Neural cell (in vitro differentiated cells): ENCODE measurements around the gene LRMDA. TPM values are rescaled to one million over a fixed set of nuclear protein-coding genes. Genes with fewer than 3 reads are reported as not detected.

Experiments used
- H2AFZ ChIP-seq: fragments of 200-600, 300-800 bp; sonication (generic), shearing (Covaris generic); 2 replicates; pipeline ENCODE4 v1.6.0; 2014; ENCODE audit warnings: low read depth, mild to moderate bottlenecking, antibody characterized with exemption, low read length, moderate library complexity
- H3F3A ChIP-seq: fragments of 200-600 bp; shearing (Covaris generic); 2 replicates; pipeline ENCODE4 v1.6.1; 2016; ENCODE audit warnings: mild to moderate bottlenecking, moderate library complexity, mixed read lengths, antibody characterized with exemption, low read length; ENCODE audit not compliant: insufficient read depth, poor library complexity, severe bottlenecking
- H3K27ac ChIP-seq: fragments of 200-600, 300-800 bp; sonication (generic), shearing (Covaris generic); 2 replicates; pipeline ENCODE4 v1.5.1; 2014; ENCODE audit warnings: mild to moderate bottlenecking, low read length, moderate library complexity
- H3K27me3 ChIP-seq: fragments of 300-800, 200-600 bp; sonication (generic), shearing (Covaris generic); 2 replicates; pipeline ENCODE4 v1.6.0; 2014; ENCODE audit warnings: mild to moderate bottlenecking, low read depth, low read length, moderate library complexity; ENCODE audit not compliant: insufficient read depth
- H3K36me3 ChIP-seq: fragments of 300-800, 200-600 bp; sonication (generic), shearing (Covaris generic); 2 replicates; pipeline ENCODE4 v1.5.1; 2014; ENCODE audit warnings: mild to moderate bottlenecking, antibody characterized with exemption, low read length, moderate library complexity; ENCODE audit not compliant: insufficient read depth
- H3K4me2 ChIP-seq: fragments of 300-800, 200-600 bp; sonication (generic), shearing (Covaris generic); 2 replicates; pipeline ENCODE4 v1.6.0; 2014; ENCODE audit warnings: mild to moderate bottlenecking, low read length
- H3K4me3 ChIP-seq: fragments of 300-800, 200-600 bp; sonication (generic), shearing (Covaris generic); 2 replicates; pipeline ENCODE4 v1.5.1; 2014; ENCODE audit warnings: mild to moderate bottlenecking, low read length, moderate library complexity
- H3K79me2 ChIP-seq: fragments of 200-600 bp; shearing (Covaris generic); replicated peaks from 2 replicates; pipeline ENCODE4 v1.6.0; 2014; ENCODE audit warnings: mild to moderate bottlenecking, low read length, moderate library complexity; ENCODE audit not compliant: insufficient read depth
- H3K9ac ChIP-seq: fragments of 300-800, 200-600 bp; sonication (generic), shearing (Covaris generic); 2 replicates; pipeline ENCODE4 v1.6.1; 2016; ENCODE audit warnings: mild to moderate bottlenecking, low read length, mixed read lengths
- H3K9me2 ChIP-seq: fragments of 200-600 bp; shearing (Covaris generic); 2 replicates; pipeline ENCODE4 v1.6.1; 2016; ENCODE audit warnings: mild to moderate bottlenecking, low read length, mixed read lengths; ENCODE audit not compliant: insufficient read depth
- H3K9me3 ChIP-seq: fragments of 200-600, 300-800 bp; sonication (generic), shearing (Covaris generic); 2 replicates; pipeline ENCODE4 v1.6.1; 2016; ENCODE audit warnings: mild to moderate bottlenecking, mixed run types, low read length, moderate library complexity, mixed read lengths
- H4K20me1 ChIP-seq: fragments of 200-600 bp; shearing (Covaris generic); 2 replicates; pipeline ENCODE4 v1.6.1; 2016; ENCODE audit warnings: mild to moderate bottlenecking, mixed run types; ENCODE audit not compliant: insufficient read depth
- EP300 ChIP-seq: fragments of 450-650 bp; conservative IDR thresholded peaks from 2 replicates; pipeline ENCODE4 v1.6.1; 2014; ENCODE audit warnings: antibody characterized with exemption, mild to moderate bottlenecking, moderate library complexity; ENCODE audit not compliant: poor library complexity, severe bottlenecking
- EZH2 ChIP-seq: fragments of 200-600, 300-800 bp; shearing (Covaris generic), sonication (generic); IDR thresholded peaks from 2 replicates; pipeline ENCODE4 v1.6.1; 2014; ENCODE audit warnings: antibody characterized with exemption, low read length, borderline replicate concordance, mild to moderate bottlenecking; ENCODE audit not compliant: insufficient read depth, poor library complexity, severe bottlenecking
- MXI1 ChIP-seq: fragments of 450-650 bp; conservative IDR thresholded peaks from 2 replicates; pipeline ENCODE4 v1.6.1; 2014; ENCODE audit warnings: antibody characterized with exemption, mild to moderate bottlenecking; ENCODE audit not compliant: poor library complexity, severe bottlenecking
- POLR2AphosphoS5 ChIP-seq: IDR thresholded peaks from 2 replicates; pipeline ENCODE4 v1.6.1; 2012
- RAD21 ChIP-seq: fragments of 450-650 bp; conservative IDR thresholded peaks from 2 replicates; pipeline ENCODE4 v1.6.1; 2014; ENCODE audit warnings: antibody characterized with exemption, mild to moderate bottlenecking, moderate library complexity
- TAF1 ChIP-seq: IDR thresholded peaks from 2 replicates; pipeline ENCODE4 v1.6.1; 2012; ENCODE audit warnings: low read depth
- polyA plus RNA-seq: library from polyadenylated mRNA; depleted of rRNA; stranded (reverse); fragments of >200 nt; gene quantifications from 2 replicates; pipeline ENCODE4 v1.2.3, GENCODE V29; 2014
- TF ChIP-seq, protein P1 (sequence below): fragments of 450-650 bp; IDR thresholded peaks from 2 replicates; pipeline ENCODE4 v1.5.1; 2014; ENCODE audit warnings: antibody characterized with exemption, mild to moderate bottlenecking, moderate library complexity; ENCODE audit not compliant: poor library complexity, severe bottlenecking
- TF ChIP-seq, protein P2 (sequence below): IDR thresholded peaks from 2 replicates; pipeline ENCODE4 v1.6.1; 2012; ENCODE audit warnings: borderline replicate concordance

The LRMDA gene
- polyA plus RNA-seq, 1 donor from 2014 or later = 5.6 TPM

DNA sequence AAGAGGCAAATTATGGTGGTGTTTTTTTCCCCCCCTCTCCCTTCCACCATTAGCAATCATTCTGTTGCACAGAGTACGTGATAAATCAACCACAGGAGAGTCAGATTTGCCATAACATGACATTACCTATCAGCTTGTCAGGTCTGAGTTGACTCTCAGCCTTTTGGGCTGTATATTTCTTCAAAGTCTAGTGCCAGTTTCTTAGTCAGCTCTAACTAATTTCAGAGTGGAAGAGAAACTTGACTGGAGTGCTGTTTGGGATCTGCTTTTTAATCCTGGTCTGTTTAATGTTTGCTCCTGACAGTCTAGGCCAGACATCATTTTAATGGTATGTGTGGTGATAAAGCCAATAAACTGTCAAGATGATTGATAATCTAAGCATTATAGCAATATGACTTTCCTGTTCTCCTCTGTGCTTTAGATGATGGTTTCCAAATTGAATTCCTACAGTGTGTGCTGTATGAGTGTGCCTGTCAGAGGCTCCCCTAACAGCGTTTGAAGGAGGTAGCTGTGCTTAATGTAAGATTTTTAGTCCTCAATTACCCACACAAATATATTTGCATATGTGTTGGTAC lies 76.9 kb downstream of the LRMDA start:
- no peak overlapping the region for H3K4me2 ChIP-seq
- no peak overlapping the region for H3K27ac ChIP-seq
- no peaks in the 10 kb centered on the region for H4K20me1 ChIP-seq
- no peaks in the 10 kb centered on the region for H3K27me3 ChIP-seq
- no peaks in the 10 kb centered on the region for H3K9me2 ChIP-seq
- H3K9ac ChIP-seq = no peak overlapping the region
- H2AFZ ChIP-seq = no peak overlapping the region
- H3K79me2 ChIP-seq = no peaks in the 10 kb centered on the region
- TF ChIP-seq MXI1 (no peak), EP300 (peak; percentile 91), RAD21 (no peak), EZH2 (no peak), POLR2AphosphoS5 (peak; percentile 68)
- TF ChIP-seq, protein P1, sequence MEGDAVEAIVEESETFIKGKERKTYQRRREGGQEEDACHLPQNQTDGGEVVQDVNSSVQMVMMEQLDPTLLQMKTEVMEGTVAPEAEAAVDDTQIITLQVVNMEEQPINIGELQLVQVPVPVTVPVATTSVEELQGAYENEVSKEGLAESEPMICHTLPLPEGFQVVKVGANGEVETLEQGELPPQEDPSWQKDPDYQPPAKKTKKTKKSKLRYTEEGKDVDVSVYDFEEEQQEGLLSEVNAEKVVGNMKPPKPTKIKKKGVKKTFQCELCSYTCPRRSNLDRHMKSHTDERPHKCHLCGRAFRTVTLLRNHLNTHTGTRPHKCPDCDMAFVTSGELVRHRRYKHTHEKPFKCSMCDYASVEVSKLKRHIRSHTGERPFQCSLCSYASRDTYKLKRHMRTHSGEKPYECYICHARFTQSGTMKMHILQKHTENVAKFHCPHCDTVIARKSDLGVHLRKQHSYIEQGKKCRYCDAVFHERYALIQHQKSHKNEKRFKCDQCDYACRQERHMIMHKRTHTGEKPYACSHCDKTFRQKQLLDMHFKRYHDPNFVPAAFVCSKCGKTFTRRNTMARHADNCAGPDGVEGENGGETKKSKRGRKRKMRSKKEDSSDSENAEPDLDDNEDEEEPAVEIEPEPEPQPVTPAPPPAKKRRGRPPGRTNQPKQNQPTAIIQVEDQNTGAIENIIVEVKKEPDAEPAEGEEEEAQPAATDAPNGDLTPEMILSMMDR = no peak
- TF ChIP-seq, protein P2, sequence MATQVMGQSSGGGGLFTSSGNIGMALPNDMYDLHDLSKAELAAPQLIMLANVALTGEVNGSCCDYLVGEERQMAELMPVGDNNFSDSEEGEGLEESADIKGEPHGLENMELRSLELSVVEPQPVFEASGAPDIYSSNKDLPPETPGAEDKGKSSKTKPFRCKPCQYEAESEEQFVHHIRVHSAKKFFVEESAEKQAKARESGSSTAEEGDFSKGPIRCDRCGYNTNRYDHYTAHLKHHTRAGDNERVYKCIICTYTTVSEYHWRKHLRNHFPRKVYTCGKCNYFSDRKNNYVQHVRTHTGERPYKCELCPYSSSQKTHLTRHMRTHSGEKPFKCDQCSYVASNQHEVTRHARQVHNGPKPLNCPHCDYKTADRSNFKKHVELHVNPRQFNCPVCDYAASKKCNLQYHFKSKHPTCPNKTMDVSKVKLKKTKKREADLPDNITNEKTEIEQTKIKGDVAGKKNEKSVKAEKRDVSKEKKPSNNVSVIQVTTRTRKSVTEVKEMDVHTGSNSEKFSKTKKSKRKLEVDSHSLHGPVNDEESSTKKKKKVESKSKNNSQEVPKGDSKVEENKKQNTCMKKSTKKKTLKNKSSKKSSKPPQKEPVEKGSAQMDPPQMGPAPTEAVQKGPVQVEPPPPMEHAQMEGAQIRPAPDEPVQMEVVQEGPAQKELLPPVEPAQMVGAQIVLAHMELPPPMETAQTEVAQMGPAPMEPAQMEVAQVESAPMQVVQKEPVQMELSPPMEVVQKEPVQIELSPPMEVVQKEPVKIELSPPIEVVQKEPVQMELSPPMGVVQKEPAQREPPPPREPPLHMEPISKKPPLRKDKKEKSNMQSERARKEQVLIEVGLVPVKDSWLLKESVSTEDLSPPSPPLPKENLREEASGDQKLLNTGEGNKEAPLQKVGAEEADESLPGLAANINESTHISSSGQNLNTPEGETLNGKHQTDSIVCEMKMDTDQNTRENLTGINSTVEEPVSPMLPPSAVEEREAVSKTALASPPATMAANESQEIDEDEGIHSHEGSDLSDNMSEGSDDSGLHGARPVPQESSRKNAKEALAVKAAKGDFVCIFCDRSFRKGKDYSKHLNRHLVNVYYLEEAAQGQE = no peak
- H3K36me3 ChIP-seq = no peaks in the 10 kb centered on the region
- peak overlapping the region; percentile 11 for H3K4me3 ChIP-seq
- no peaks in the 10 kb centered on the region for H3K9me3 ChIP-seq
- H3F3A ChIP-seq = no peaks in the 10 kb centered on the region

DNA sequence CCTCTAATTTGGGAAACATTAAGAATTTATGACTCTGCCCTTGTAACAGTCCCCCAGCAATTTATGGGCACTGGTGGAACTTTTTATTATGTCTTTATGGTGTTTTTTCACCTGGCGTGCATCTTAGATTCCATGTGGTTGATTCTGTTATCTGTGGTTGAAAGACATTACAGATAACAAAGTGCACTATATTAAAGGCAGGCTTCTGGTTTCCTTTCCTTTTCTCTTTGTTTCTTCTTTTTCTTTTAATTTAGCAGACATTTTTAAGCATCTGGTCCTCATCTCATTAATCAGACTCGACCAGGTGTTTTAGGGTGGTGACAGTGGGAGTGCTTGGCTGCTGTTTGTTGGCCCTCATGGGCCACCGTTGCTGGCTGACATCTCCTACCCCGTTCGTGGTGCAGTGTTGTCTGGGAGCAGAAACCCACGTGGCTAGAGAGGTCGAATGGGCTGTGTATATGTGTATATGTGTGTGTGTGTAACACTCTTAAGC lies 77.4 kb downstream of the LRMDA start:
- Histone ChIP-seq H3K9me3 (no peaks in the 10 kb centered on the region), H3K9ac (no peak overlapping the region), H3K79me2 (no peaks in the 10 kb centered on the region), H3K4me2 (no peak overlapping the region), H3F3A (no peaks in the 10 kb centered on the region), H3K9me2 (no peaks in the 10 kb centered on the region), H2AFZ (no peak overlapping the region), H4K20me1 (no peaks in the 10 kb centered on the region), H3K27ac (no peak overlapping the region), H3K36me3 (no peaks in the 10 kb centered on the region), H3K27me3 (no peaks in the 10 kb centered on the region), H3K4me3 (peak overlapping the region; percentile 11)
- TF ChIP-seq EP300 (no peak), EZH2 (no peak), RAD21 (no peak), TAF1 (no peak)
- TF ChIP-seq, protein P2 = no peak
